HG02610 (cell line): Measurements from ENCODE around the gene GPC4.
"Not testable (repeated sequence)": the region's sequence is repeated elsewhere in the genome, so short reads cannot be mapped to it uniquely, and the experiment has no call there.

Experiments used
- ATAC-seq: cut with Tn5 transposase; IDR thresholded peaks from one replicate; pipeline ENCODE4 v1.9.1; 2021; ENCODE audit warnings: mild to moderate bottlenecking, moderate library complexity; ENCODE audit not compliant: unreplicated experiment

Gene GPC4

DNA sequence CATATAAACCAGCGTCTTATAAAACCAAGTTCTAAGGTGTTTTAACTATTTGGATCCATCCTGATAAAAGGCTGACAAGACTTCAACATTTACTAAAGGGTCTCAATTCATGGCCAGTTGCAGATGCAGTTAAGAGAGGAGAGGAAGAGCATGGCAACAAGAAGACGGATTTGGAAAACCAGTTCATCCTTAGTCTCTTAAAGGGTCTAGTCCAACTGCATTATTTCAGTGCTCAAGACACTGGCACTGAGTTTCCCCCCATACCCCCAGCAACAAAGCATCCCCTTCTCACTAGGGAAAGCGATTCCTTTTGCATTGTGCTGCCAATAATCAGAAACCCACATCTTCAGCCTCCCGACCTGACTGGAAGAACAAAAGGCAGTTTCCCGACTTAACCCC is 106.8 kb downstream of the GPC4 start:
- ATAC-seq = no peak

DNA sequence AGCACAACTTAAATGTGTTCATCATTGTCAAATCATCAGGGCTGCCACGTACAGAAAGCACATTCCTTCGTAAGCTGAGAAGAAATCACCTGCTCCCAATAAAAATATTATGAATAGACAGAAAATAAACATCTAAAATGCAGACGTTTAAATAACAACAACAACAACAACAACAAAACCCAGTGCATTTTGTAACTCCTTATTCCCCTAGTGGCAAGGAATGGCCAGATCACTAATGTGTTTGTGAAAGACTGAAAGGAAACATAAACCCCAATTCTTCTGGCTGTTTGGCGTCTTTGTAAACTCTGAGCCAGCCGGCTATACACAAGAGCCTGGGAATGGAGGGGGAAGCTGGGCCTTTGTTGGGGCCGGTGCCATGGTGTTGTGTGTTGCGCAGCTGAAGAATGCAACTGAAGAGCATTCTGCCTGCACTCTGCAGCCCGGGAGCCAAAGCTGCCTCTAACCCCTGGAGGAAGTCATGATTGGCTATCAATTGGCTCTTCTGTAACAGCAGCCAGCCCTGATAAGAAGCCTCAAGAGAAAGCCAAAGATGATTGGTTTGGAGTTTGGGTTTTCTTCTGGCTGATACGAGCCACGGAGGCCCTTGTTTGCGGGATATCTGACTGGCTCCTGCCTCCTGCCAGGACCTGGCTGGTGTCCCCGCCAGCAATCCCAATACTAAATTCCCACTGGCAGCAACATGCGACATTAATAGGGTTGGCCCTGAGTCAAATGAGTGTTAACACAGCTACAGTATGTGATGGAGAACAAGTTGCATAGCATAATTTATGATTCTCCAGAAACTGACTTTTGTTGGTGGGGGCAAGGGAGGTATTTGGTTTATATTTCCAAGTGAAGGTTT is 107.4 kb downstream of the GPC4 start:
- ATAC-seq = no peak

DNA sequence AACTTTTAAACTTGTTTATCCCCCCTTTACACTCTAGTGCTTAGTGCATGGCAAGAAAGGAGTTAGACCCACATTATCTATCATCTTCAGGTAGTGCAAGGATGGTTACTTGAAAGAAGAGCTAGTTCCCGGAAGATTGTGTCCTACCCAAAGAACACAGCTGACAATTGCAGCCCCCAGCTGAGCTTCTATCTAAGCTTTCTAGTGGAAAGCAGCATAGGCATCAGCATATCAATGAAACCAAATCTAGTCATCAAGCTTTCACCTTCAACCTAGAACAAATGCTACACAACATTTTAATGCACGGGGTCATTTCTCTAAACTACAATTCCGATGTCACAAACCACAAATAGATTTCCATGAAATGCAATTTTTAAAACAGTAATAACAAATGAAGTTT is 108.2 kb downstream of the GPC4 start:
- ATAC-seq = no peak

DNA sequence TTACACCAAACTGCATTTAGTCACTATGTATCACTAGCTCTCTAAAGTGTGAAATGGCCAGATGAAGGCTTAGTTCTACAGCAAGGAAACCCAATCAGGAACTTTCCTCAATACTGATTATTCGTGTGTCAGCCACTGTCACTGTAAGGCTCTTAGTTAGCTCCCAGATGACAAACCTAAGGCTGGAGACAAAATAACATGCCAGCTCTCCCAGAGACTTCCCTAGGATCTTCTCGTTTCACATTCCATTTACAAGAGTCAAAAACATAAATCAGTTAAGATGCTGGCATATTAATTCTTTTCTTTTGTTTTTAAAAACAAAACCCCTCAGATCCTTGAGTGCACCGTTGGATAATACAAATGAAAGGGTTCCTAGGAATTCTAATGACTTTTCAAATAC is 109.0 kb downstream of the GPC4 start:
- no peak for ATAC-seq

DNA sequence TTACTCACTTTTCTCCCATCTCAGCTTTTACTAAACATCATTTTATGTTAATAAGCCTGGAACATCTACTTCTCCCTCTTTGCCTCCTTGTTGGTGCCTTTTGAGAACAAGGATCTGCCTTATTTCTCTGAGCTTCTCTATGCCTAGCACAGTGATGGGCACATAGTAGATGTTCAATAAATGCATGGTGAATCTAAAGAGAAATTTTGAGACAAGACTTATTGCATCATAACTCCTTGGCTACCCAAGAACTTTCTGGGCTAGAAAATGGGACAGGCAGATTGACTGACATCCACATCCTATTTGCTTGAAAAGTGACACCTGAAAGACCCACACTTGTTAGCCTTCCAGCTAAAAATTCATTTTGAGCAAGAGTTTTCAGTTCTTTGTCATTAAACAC is 109.9 kb downstream of the GPC4 start:
- no peak for ATAC-seq

DNA sequence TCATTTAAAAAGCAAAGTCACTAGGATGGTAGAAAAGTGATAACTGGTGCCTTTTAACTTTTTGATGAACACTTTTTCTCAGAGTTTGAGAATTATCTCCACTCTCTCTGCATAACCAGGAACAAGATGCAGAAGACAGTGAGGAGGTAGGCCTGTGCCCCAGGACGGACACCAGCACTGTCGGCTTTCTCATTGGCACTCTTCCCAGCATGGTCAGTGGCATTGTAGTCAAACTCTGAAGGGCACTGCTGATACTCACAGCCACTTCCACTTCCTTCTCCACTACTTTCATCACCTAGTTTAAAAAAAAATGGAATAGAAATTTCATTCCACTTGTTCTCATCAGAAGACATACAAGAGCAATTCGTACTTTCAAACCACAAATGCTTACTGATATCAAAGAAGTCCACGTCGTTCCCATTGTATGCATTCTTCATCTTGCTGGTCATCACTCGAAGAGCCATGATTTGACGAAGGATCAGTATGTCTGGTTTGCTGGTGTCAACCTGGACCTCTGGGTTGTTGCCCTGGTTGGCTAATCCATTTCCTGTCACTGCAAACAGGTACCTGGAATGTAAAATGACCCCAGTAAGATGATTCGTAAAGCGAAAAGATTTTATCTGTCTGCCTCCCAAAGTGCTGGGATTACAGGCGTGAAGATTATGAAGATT is 112.4 kb downstream of the GPC4 start:
- ATAC-seq = no peak

DNA sequence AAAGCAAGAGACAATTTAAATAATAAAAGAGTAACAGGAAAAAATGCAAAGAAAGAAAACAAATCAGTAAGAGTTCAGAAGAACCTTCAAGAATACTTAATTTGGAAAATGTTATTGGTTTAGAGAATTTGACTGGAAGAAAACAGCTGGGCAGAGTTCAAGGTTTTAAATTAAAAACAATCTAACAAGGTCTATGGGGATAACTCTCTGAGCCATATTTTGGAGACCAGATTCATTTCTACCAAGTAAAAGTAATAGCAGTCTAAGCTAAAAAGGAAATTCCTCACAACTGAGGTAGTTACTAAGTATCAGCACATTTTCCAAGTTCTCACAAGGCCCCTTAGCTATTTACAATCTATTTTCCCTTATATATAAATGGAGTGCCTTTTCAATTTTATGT is 114.7 kb downstream of the GPC4 start:
- ATAC-seq = no peak

DNA sequence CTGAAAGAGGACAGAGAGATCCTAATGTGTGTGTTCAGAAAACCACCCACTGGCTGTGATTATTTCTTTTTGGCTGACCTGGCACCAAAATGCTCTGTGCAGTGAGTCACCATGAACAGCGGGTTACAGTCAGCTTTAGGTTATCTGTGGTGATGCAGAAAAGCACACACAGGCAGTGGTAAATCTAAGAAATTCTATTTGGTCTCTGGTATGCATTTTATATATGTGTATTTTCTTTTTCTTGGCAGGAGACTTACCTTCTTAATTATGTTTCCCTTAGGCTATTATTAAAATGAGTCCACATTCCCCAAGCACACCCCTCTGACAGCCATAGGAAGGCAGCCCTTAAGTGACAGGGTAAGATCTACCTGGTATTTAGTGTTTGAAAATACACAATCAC is 118.0 kb downstream of the GPC4 start:
- ATAC-seq = no peak

DNA sequence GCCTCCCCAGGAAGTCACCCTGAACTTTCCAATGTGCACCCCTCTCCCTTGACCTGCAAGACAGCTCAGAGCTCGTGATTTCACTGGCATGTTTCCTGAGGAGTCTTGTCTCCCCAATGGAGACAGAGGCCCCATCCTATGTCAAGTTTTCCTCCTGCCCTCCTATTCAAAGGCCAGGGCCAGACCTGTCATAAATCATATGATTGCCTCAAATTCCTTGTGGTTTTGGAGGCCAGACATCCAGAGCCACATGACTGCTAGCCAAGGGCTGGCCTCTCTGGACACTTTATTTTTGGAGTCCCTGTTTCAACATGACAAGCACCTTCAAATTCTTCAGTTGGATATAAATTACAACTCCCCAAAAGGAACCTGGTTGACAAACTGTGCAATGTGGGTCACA is 121.2 kb downstream of the GPC4 start:
- no peak for ATAC-seq

DNA sequence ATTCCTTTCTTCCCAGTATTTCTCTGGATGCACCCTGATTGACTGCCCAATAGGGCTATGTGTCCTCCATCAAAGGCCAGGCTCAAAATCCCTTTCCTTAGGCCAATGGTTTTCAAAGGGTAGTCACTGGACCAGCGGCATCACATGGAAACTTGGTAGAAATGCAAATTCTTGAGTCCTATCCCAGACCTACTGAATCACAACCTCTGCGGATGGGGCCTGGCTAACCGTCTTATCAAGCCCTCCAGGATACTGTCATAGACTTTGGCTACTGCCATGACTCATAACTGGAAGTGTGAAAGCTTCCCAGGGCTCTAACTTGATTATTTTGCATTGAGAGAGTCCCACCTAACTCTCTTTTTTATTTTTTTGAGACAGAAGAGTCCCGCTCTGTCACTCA is 125.2 kb downstream of the GPC4 start:
- ATAC-seq = no peak

DNA sequence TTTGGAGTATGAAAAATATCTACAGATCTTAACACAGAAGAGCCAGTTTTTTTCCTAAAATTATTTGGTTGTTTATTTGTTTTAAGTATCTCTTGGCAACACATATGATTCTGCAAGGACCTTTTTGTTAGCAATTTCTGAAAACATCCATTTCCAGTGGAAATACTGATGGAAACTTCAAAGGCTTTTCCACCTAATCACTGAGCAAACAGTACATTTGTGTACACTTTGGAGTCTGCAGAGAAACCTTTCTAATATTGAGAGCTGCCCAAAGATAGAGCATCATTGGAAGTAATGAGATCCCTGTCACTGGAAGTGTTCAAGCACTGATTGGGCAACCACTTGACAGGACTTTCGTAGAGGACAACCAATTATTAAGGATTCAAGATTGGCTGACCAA is 127.4 kb downstream of the GPC4 start:
- no peak for ATAC-seq

DNA sequence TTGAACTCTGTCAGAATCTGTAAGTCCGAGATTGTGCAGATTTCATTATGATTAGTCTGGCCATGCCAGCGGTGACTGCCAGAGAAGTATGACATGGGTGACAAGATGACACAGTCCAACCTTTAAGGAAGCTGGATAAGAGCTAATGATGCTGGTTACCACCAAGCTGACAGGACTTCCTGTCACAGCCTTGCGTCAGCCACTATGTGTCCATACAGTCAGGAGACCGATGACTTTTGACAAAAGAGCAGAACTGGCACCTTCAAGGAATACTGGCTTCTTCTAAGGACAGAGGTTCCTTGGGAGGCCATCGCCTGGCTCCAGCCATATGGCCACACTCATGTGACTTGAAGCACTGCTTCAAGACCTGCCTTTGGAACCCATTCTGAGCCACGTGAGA is 129.9 kb downstream of the GPC4 start:
- ATAC-seq = no peak

DNA sequence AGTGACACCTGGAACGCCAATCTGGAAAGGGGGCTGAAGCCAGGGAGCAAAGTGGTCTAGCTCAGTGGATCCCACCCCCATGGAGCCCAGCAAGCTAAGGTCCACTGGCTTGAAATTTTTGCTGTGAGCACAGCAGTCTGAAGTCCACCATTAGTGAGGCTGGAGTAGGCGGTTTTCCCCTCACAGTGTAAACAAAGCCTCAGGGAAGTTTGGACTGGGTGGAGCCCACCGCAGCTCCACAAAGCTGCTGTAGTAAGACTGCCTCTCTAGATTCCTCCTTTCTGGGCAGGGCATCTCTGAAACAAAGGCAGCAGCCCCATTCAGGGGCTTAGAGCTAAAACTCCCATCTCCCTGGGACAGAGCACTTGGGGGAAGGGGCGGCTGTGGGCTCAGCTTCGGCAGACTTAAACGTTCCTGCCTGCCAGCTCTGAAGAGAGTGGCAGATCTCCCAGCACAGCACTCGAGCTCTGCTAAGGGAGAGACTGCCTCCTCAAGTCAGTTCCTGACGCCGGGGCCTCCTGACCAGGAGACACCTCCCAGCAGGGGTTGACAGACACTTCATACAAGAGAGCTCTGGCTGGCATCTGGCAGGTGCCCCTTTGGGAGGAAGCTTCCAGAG is 136.1 kb downstream of the GPC4 start:
- ATAC-seq = not testable (repeated sequence)

DNA sequence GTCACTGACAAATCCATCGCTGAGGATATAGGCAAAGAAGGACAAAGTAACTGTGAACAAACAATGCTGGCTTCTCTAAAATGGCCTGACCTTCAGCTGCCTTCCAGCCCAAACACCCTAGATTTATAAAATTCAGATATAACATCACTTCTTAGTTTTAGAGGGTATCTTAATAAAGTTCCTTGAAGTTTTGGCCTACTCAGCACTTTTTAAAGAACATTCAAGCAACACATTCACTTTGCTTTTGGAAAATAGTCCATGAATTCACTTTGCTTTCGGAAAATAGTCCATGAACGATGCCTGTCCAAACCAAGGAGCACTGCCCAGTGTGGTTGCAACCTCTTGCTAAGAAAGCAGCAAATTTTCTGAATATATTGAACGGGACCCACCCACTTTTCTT is 142.1 kb downstream of the GPC4 start:
- ATAC-seq = no peak

DNA sequence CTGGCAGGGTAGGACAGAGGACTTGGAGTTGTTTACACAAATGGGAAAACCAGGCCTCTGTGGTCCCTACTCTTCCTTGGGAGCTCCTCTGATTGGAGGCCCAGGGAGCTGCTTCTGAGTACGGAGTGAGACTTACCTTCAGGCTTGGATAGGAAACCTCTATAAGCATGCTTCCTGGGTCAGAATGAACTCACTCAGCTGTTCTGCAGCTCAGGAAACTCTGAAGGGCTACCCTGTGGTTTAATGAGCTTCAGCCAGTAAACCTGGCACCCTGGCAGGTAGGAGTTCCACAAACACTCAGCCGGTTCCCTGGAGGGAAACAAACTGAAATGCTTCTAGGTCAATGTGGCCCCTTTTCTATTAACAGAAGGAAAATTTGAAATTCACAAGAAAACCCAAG is 146.1 kb downstream of the GPC4 start:
- ATAC-seq = no peak

DNA sequence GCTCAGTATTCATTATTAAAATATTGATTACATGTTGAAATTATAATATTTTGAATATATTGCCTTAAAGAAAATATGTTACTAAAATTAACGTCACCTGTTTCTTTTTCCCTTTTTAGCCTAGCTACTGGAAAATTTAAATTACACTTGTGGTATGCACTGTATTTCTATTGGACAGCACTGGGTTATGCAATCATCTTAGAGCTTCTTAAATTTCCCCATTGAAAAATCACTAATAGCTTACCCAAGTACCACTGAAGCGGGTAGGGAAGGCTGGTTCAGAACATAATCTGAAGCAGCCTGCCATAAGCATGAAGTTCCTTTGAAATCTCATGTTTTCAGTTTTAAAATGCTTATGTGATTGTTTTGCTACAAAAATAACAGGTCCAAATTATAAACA is 147.7 kb downstream of the GPC4 start:
- ATAC-seq = no peak

DNA sequence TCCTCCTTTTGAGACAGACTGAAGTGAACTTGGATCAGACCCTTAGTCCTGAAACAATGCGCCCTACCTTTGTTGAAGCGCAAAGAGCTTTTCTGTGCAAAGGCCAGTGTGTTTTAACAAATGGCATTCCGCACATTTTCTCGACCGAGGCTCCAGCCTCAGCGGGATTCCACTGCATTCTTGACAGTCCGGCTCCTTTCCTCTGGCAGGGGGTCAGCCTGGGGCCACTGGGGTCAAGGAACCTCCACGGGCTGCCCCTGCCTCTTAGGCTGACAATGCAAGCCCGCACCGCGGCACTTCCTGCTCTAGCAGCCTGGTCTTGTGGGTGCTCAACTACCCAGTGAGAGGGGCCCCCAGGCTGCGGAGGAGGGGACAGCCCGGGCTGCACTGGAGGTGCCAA is 150.0 kb downstream of the GPC4 start:
- ATAC-seq = no peak

DNA sequence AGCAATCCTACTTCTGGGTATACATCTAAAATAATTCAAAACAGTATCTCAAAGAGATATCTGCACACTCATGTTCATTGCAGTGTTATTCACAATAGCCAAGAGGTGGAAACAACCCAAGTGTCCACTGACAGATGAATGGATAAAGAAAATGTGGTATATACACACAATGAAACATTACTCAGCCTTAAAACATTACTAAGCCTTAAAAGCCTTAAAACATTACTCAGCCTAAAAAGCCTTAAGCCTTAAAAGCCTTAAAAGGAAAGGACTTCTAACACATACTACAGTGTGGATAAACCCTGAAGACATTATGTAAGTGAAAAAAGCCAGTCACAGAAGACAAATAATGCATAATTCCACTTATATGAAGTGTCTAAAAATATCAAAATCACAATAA is 156.8 kb downstream of the GPC4 start:
- no peak for ATAC-seq

DNA sequence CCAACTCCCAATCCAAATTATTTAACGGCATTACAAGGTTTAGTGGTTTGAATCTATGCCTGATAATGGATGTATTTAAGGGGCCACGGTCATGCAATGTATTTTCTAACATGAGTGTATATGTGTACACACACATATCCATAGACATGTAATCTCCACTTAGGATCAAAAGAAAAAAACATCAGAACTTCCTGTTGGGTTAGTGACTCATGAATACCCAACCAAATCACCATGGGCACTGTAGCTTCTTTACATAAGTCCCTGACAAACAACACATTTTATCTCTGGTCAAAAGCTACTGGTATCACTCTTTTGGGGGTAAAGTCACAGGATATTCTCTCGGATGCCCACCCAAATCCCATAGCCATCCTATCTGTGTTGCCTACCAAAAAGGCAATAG is 160.6 kb downstream of the GPC4 start:
- no peak for ATAC-seq

DNA sequence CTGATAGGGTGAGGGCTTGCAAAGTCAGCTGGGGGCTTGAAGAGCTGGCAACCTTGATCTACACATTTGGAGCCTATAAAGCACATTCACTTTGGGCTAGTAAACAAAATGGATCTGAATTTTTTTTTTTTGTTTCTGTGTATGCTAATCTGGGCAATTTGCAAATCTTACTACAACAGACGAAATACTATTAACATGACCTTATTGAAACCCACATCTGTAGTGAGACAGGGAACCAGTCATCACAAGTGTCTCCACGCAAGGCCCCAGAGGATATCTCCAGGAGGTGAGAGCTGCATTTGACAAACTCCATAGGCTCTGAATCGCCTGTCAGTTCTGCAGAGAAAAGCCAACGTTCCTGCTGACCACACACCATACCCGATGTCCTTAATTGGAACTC is 164.1 kb downstream of the GPC4 start:
- no peak for ATAC-seq

DNA sequence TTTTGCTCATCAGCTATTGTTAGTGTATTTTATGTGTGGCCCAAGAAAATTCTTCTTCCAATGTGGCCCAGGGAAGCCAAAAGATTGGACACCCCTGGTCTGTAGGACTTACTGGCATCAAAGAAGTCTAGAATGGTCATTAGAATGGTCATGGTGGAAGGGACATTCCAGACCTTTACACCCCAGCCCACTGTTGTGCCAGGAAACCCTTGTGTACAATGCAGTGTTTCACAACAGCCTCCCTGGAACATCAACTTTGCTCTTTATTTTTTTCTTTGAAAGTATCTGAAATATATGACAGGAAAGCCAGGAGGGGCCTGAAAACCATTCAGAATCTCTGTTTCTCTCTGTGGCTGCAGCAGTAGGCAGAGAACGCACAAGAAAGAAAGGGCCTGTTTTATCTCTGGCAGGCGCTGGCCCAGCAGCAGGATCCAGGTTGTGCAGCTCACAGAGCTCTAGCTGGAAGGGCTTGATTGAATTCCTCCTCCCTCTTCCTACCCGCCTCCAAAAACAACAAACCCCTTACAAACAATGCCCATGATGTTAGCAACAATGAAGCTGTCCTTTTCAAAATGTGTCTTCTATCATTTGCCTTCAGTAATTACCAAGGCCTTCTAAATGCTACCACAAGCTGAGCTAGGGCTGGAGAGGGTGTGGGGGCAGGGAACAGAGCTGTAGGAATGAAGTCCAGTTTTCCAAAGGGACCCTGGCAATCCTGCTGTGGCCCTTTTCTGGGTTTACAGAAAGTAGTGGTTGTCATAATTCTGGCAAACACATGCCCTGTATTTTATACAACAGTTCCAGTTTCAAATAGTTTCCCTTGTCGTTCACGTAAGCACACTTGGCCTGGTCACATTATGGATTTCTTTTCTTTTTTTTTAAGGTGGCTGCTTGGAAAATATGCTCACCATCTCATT is 164.8 kb downstream of the GPC4 start:
- no peak for ATAC-seq
